GM15510 (cell line): ENCODE results near the gene TMEM11.

Experiments
- POLR2A ChIP-seq: IDR thresholded peaks from 3 replicates; pipeline ENCODE4 v1.6.1; 2011; ENCODE audit warnings: borderline replicate concordance; ENCODE audit not compliant: insufficient read length; ENCODE audit errors: extremely low read depth

Gene TMEM11

DNA sequence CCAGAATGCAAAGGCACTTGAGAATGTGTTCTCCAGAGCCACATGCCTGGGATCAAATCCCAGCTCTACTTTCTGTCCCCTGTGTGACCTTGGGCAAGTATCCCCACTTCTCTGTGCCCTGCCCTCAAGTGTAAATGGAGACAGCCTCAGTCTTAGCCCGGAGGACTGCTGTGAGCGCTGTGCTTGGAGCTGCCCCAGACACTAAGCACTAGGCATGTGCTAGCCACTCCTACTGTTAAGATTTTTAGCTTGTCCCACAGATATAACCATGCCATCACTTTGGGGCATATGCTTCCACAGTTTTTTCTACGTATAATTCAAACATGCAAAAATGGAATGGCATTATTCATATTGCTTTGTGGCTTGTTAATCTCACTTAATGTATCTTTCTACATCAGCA is 29.4 kb downstream of the TMEM11 start:
- no peak for TF ChIP-seq POLR2A

DNA sequence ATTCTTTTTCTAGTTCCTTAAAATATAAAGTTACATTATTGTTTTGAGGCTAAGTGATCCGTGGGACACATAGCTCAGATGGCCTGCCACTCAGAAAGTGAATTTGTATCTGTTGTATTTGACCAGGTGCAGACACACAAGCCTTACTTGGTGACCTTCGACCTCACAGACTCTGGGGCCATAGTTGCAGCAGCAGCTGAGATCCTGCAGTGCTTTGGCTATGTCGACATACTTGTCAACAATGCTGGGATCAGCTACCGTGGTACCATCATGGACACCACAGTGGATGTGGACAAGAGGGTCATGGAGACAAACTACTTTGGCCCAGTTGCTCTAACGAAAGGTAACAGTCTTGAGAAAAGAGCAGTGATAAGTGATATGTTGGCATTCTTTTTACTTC is 30.5 kb downstream of the TMEM11 start:
- TF ChIP-seq POLR2A, result no peak

DNA sequence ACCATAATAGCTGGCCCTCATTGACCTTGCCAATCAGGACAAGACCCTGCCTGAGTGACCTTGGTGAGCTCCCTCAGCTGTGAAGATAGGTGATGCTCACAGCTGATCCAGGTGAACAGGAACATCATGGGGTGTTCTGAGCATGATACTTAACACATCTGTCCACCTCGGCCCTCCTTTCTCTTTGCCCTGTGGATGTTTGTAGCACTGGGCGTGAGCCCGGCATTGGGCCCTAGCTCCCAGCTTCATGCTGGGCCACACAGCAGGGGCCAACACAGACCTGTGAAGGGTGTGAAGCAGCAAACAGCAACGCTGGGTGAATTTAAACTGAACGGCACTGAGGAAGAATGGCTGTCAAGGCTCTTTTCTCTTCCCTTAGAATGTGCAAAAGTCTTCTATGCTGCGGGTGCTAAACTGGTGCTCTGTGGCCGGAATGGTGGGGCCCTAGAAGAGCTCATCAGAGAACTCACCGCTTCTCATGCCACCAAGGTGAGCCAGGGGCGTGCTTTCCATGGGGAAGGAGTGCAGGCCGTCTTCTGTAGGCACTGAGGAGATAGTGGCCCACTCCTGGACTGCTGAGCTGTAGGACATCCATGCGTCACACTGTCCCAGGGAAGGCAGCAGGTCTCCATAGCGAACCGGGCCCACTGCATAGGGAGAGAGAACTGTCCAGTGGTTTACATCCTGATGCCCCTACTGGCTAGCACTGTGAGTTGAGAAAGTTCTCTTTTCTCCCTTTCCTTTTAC is 35.9 kb downstream of the TMEM11 start:
- TF ChIP-seq POLR2A, result no peak

DNA sequence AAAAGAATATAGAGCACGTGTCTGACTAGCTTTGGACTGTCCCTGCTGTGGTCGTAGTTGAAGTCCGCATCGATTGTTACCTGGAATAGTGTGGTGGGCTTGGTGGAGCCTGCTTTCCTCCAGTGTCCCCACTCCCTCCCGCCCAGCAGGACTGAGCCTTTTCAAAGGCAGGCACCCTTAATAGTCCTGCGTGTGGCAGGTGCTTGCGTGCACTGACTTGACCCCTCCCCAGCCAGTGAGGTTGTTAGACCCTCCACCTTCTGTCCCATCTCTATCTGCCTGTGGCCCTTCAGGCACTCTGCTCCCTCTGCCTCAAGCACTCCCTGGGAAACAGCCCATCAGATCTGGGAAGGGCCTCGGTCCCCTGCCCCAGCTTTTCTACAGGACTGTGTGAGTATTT is 36.6 kb downstream of the TMEM11 start:
- no peak for TF ChIP-seq POLR2A

DNA sequence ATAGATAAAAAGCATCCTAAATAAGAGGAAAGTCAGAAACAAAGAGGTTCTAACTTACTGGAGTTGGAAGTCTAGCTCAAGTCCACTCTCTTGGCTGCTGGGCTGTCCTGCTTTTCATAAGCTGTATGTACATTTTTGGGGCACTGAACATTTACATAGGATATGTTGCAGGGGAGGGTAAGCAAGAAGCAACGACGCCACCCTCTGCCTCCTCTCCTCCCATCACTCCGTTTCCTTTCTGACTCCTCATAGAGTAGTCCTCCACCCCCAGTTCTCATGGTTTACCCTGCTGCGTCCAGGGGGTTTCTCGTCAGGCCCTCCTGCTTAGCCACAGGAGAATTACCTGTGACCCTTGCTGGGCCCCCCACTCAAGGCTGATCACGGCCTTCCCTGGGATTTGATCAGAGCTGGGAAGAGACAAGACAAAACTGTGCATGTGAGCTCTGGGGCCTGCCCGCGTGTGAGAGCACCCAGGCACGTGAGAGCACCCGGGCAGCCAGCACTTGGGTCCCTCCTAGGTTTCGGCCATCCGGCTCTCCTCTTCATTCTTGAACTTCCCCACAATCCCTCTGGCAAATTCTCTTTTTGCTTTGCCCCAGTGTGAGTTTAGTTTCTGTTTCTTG is 37.1 kb downstream of the TMEM11 start:
- TF ChIP-seq POLR2A, result no peak

DNA sequence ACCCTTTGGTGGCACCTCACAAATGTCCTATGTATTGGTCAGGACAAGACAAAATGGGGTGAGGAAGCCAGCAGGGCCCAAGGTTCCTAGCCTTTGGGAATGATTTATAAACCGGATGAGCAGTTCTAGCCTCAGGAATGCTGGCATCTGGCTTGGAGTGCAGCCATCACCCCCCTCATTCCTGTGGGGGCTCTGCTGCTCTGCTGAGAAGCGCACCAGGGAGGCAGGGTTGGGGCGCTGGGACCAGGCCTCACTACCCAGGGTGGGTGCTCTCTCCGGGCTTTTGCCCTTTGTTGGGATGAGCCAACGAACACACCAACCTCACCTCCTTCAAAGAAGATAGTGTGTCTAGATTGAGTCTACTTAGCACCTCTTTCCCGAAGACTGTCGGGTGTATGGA is 39.2 kb downstream of the TMEM11 start:
- no peak for TF ChIP-seq POLR2A

DNA sequence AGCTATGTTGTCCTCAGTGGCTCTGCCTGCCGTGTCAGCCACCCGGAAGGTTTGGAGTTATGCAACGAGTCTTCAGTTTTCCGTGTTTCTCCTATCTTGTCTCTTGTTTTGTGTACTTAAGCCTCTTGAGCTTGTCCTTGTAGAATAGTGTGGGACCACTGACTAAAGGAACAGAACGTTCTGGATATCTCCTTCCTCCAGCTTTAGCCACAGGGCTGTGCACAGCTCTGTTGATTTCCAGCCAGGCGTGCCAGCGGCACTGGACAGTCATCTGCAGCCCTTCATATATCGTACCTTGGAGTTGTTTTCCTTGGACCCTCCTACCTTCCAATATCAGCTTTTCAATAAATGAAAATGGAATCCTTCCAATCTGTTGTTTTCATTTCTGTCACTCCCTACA is 39.8 kb downstream of the TMEM11 start:
- TF ChIP-seq POLR2A, result no peak

DNA sequence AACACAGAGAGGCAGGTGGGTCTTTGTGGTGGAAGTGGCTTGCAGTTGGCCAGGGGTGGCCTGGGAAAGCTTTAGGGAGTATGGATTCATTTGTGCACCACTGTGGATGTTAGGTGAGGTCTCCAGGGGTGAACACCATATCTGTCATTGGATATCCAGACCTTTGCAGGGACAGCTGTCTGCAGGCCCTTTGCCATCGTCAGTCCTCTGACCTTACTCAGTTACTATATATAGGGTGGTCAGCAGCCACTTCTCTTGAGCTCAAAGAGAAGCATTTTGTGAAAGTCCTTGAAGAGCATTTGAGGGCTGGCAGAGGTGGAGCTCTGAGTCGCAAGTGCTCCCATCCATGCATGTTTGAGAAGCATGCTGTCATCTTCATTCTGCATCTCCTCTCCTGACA is 40.4 kb downstream of the TMEM11 start:
- no peak for TF ChIP-seq POLR2A

DNA sequence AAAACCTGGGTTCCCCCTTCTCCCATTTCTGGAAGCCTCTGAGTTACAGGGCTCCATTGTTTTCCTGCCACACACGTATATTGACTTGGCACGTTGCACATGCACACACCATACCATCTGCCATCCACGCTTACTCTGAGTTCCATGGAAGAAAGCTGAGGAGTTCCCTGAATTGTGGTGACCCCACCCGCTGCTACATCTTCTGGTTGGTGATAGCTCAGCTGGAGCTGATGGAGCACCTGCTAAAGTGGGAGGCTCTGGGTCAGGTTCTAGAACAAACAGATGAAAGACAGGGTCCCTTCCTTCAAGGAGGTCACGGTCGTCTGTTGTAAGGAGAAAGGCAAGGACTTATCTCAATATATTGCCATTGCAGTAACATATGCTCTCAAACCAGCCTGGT is 41.1 kb downstream of the TMEM11 start:
- no peak for TF ChIP-seq POLR2A

DNA sequence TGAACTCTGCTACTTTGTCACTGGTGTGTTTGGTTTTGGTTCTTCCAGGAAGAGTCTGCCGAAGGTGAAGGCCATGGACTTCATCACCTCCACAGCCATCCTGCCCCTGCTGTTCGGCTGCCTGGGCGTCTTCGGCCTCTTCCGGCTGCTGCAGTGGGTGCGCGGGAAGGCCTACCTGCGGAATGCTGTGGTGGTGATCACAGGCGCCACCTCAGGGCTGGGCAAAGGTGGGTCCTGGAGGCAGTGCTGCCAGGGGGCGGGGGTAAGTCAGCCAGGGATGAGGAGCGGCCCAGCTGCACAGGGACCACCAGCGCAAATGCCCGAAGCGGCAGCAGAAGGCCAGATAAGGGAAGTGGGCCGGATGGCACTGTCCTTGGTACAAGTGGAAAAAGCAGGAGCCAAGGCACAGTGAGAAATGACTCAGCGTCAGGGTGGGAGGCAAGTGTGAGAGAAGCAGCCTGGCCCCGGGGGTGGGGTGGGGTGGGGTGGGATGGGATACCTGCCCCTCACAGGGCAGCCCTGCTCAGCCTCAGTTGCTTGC is 41.9 kb downstream of the TMEM11 start:
- no peak for TF ChIP-seq POLR2A

DNA sequence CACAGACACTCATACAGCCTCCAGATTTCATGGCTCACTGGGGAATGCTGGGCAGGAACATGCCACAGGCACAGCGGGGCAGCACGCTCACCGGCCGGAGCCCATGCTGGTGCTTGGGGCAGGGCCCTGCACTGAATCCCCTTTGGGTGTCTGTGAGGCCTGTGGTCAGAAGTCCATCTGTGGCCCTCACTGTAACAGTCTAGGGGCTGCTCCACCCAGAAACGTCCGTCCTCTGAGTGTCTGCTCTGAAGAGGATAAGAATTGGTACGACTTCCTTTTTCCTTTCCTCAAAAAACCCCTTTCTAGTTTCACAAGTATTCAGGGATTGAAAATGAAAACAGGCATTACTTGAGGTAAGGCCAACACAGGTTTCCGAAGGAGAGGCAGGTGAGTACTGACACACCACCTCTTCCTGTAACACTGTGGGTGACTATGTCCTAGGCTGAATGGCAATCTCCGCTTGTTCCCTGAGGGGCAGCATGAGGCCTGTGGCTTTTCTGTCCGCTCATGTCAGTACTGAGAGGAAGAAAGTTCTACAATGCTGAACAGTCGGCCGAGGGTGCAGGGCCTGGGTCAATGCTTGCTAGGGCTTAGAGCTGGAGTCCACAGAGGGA is 42.5 kb downstream of the TMEM11 start:
- TF ChIP-seq POLR2A, result no peak

DNA sequence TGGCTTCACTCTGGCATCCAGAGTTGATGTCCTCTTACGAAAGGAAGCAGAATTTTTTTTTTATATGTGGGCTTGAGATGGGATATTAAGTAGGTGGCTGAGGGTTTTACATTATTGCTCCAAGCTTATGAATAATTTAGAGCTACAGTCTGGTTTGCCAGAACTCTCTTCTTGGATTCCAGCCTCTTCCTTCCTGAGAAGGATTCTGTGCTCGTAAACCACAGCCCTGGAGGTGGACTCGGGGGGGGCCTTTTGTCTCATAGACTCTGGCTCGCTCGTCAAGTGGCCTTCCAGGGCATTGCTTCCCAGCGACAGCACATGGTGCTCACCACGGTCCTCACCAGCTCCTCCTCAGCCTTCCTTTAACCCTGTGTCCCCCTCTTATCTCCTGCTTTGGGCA is 43.2 kb downstream of the TMEM11 start:
- no peak for TF ChIP-seq POLR2A

DNA sequence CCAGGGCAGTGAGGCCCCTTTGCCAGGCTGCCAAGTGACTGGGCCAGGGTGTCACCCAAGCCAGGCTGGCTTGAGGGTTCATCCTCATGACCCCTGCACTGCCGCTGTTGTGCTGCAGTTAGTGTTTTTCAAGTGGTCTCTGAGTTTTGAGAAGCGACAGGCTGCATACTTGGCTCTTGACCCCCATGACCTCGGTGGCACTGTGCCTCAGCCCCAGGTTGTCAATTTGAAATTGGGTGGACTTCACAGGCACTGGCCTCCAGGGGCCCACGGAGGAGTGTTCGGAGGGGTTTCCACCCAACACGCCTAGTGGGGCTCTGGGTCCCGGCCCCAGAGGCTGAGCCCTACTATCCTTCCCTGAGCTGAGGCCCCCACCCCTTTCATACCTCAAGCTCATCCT is 44.5 kb downstream of the TMEM11 start:
- TF ChIP-seq POLR2A, result no peak

DNA sequence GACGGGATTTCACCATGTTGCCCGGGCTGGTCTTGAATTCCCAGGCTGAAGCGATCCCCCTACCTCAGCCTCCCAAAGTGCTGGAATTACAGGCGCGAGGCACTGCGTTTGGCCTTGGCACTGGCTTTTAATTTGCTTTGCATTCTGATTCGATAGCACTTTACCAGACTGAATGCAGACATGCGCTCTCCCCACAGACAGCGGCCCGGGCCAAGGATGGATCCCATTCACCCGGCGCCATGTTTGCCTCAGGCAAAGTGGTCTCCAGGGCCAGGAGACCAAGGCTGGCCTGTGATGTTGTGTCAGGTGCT is 45.5 kb downstream of the TMEM11 start:
- no peak for TF ChIP-seq POLR2A

DNA sequence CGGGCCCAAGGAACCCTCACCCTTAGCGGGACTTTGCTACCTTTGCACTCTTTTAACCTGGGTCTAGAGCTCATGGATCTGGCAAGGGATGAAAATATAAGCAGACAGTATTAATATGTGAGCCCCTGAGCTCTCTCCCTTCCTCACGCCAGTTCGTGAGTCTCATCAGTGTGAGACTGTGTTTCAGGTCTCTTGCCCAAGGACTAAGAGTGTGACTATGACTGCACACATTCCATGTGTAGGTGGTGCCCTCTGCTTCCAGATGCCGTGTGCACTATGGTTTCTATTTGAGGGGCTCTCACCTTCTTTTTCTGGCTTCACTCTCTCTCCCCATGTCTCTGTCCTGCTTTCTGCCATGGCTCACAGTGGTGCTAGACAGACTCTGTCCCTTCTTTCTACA is 46.7 kb downstream of the TMEM11 start:
- no peak for TF ChIP-seq POLR2A
